Body of pancreas (tissue), 4 donors: Measurements from ENCODE around the gene GUCY2D.

ENCODE experiments used
- POLR2A ChIP-seq, 3 donors: fragments of 450-650 bp; IDR thresholded peaks; one replicate each; pipeline ENCODE4 v1.6.1; 2016; ENCODE audit warnings: antibody characterized with exemption in 3 of 3, mild to moderate bottlenecking in 2 of 3
- TF ChIP-seq, protein P1 (sequence below), 7 experiments: fragments of 450-650 bp in 4 of 7; fragments of 200-600 bp in 3 of 7; sonication (generic) in 3 of 7; IDR thresholded peaks; one replicate each; pipeline ENCODE4 v1.5.1; 2016 to 2019; ENCODE audit warnings: antibody characterized with exemption in 7 of 7

DNA sequence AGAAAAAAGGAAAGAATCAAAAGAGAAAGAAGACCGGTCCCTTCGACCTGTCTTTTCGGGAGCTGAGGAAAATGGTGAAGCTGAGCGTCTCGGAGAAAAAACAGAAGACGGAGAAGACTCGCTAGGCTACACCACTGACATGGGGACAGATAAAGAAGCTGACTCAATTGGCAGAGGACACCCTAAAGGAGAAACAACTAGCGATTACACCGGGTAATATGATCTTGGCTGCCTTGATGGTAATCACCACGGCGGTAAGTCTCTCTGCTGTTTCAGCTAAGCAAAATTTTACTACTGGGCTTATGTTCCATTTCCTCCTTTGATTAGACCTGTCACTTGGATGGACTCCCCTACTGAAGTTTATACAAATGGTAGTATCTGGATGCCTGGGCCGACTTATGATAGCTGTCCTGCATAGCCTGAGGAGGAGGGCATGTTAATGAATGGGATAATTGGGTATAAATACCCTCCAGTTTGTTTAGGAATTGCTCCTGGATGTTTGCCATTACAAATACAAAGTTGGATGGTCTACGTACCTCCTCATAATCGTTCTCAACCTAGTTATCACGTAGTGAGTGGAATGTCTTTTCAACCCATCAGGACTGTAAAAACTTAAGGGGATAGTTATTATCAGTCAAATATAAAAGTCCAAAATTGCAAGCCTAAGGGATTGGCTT is 60.5 kb downstream of the GUCY2D start:
- TF ChIP-seq, protein P1, sequence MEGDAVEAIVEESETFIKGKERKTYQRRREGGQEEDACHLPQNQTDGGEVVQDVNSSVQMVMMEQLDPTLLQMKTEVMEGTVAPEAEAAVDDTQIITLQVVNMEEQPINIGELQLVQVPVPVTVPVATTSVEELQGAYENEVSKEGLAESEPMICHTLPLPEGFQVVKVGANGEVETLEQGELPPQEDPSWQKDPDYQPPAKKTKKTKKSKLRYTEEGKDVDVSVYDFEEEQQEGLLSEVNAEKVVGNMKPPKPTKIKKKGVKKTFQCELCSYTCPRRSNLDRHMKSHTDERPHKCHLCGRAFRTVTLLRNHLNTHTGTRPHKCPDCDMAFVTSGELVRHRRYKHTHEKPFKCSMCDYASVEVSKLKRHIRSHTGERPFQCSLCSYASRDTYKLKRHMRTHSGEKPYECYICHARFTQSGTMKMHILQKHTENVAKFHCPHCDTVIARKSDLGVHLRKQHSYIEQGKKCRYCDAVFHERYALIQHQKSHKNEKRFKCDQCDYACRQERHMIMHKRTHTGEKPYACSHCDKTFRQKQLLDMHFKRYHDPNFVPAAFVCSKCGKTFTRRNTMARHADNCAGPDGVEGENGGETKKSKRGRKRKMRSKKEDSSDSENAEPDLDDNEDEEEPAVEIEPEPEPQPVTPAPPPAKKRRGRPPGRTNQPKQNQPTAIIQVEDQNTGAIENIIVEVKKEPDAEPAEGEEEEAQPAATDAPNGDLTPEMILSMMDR (IDR thresholded peaks at IDR 0.05): no peak
- no peak for TF ChIP-seq POLR2A (IDR thresholded peaks at IDR 0.05)
